ENCODE measurements around the gene FAM240A. TPM values are rescaled to one million over a fixed set of nuclear protein-coding genes. Genes with fewer than 3 reads are reported as not detected.
A peak's percentile ranks its signal among the peaks of the same experiment; 100 is the strongest.

Gene FAM240A
- total and polyA plus RNA-seq, 2 experiments from 2014 or later = 0.18 TPM; not detected in 1

- Histone ChIP-seq H3K79me2 (replicated peaks; ENCODE audit: insufficient read depth) (peaks cover 43% of the 10 kb centered on the region), H2AFZ (no peak overlapping the region), H3K36me3 (ENCODE audit: insufficient read depth) (peaks cover 66% of the 10 kb centered on the region), H3K9me2 (ENCODE audit: insufficient read depth) (no peaks in the 10 kb centered on the region), H3K4me2 (peak overlapping the region; percentile 98), H3K27me3 (ENCODE audit: insufficient read depth) (no peaks in the 10 kb centered on the region), H3K4me1 (ENCODE audit: insufficient read depth) (peaks cover 41% of the 10 kb centered on the region), H3F3A (replicated peaks; ENCODE audit: low read depth) (peaks cover 70% of the 10 kb centered on the region), H4K20me1 (replicated peaks; ENCODE audit: insufficient read depth) (peaks cover 28% of the 10 kb centered on the region; the same call in 1 of the 2 replicates), H3K27ac (ENCODE audit: low read depth) (peak overlapping the region; percentile 99), H3K4me3 (peak overlapping the region; percentile 89)
- Mint-ChIP-seq H3K9me3 (peaks cover 43% of the 10 kb centered on the region), H3K4me3 (peak overlapping the region; percentile 92), H3K27me3 (ENCODE audit: insufficient read depth, low read depth, poor library complexity) (peaks cover 24% of the 10 kb centered on the region), H3K27ac (peak overlapping the region; percentile 75; the same call in 1 of the 2 replicates), H3K36me3 (ENCODE audit: low read depth) (peaks cover 80% of the 10 kb centered on the region), H3K4me1 (peaks cover 56% of the 10 kb centered on the region)
- ATAC-seq = no peak
- no peak for DNase-seq (ENCODE audit: low spot score)
- TF ChIP-seq NANOG (IDR thresholded peaks at IDR 0.05; ENCODE audit: borderline replicate concordance) = no peak
- TF ChIP-seq ZNF462 (CRISPR knock-in tag; IDR thresholded peaks at IDR 0.05) = no peak
- TF ChIP-seq JUNB (IDR thresholded peaks at IDR 0.05; ENCODE audit: unreplicated experiment) = no peak
- no peak for TF ChIP-seq REST (IDR thresholded peaks at IDR 0.05; ENCODE audit: unreplicated experiment)
- TF ChIP-seq POLR2AphosphoS5 (IDR thresholded peaks at IDR 0.05; ENCODE audit: low read depth) = peak; percentile 52; the same call in 1 of the 2 replicates
Observed at GRCh38 chr3:46580675-46581074, 31.6 kb upstream of the FAM240A start.

Measured in GM23338 (cell line).